K562 treated with DMSO at 1 percent for 24 hours (cell line): ENCODE data around the gene NDUFC1. TPM values are rescaled to one million over a fixed set of nuclear protein-coding genes. Genes with fewer than 3 reads are reported as not detected.

ENCODE experiments used
- total RNA-seq: library from RNA; unstranded; fragments of 300-600 nt; gene quantifications from 2 replicates; pipeline ENCODE4 v1.2.3, GENCODE V29; 2022; ENCODE audit warnings: low read depth; ENCODE audit not compliant: insufficient read depth

The NDUFC1 gene
- 81.5 and 86.4 TPM in 2 replicates for total RNA-seq

GRCh38 chr4:139301821-139302611 is at the start of gene NDUFC1:
Gene NDUFC1, minus strand, starts transcription at chr4:139302477. Its CDS starts 6,679 bp downstream, at chr4:139295798.

GRCh38 chr4:139301113-139301820 is 1.0 kb downstream of the NDUFC1 start, which contains the start of gene NAA15:
Gene NAA15, plus strand, starts transcription at chr4:139301505. Its CDS starts 273 bp downstream, at chr4:139301778.

GRCh38 chr4:139279760-139280620 is 22.3 kb downstream of the NDUFC1 start, which contains the start of gene MGARP:
Gene MGARP, minus strand, starts transcription at chr4:139280225. Its CDS starts 67 bp downstream, at chr4:139280158.

Other genes with a start within 250 kb of the NDUFC1 start
- 19.7 and 22.8 TPM in 2 replicates for gene ELF2, start 125.3 kb downstream of the NDUFC1 start, total RNA-seq
- gene MGARP, start 22.3 kb downstream of the NDUFC1 start, total RNA-seq: 0.44 TPM in 1 of 2 replicates, not detected in the other
- 15.2 and 19.1 TPM in 2 replicates for gene NAA15, start 972 bp downstream of the NDUFC1 start, total RNA-seq
- 2.4 and 3.5 TPM in 2 replicates for gene RAB33B, start 151.6 kb upstream of the NDUFC1 start, total RNA-seq